ENCODE data around the gene GSTA2. TPM values are rescaled to one million over a fixed set of nuclear protein-coding genes. Genes with fewer than 3 reads are reported as not detected.
A peak's percentile ranks its signal among the peaks of the same experiment; 100 is the strongest.

The GSTA2 gene
- total and polyA plus RNA-seq, 2 of the 13 experiments (the other 11 are each of a cell fraction or from before 2014, with no cell fraction given), result 0.75 to 13.7 TPM

DNA sequence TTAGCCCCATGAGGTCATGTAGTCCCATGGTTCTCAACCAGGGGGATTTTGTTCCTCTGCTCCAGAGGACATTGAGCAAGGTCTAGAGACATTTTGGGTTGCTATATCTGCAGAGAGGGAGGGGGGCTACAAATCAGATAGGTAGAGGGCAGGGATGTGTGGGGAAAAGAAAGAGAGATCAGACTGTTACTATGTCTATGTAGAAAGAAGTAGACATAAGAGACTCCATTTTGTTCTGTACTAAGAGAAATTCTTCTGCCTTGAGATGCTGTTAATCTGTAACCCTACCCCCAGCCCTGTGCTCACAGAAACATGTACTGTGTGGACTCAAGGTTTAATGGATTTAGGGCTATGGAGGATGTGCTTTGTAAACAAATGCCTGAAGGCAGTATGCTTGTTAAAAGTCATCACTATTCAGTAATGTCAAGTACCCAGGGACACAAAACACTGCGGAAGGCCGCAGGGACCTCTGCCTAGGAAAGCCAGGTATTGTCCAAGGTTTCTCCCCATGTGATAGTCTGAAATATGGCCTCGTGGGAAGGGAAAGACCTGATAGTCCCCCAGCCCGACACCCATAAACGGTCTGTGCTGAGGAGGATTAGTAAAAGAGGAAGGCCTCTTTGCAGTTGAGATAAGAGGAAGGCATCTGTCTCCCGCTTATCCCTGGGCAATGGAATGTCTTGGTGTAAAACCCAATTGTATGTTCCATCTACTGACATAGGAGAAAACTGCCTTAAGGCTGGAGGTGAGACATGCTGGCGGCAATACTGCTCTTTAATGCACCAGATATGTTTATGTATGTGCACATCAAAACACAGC is 1.4 kb downstream of the GSTA2 start (continued):
- TF ChIP-seq, protein P1, sequence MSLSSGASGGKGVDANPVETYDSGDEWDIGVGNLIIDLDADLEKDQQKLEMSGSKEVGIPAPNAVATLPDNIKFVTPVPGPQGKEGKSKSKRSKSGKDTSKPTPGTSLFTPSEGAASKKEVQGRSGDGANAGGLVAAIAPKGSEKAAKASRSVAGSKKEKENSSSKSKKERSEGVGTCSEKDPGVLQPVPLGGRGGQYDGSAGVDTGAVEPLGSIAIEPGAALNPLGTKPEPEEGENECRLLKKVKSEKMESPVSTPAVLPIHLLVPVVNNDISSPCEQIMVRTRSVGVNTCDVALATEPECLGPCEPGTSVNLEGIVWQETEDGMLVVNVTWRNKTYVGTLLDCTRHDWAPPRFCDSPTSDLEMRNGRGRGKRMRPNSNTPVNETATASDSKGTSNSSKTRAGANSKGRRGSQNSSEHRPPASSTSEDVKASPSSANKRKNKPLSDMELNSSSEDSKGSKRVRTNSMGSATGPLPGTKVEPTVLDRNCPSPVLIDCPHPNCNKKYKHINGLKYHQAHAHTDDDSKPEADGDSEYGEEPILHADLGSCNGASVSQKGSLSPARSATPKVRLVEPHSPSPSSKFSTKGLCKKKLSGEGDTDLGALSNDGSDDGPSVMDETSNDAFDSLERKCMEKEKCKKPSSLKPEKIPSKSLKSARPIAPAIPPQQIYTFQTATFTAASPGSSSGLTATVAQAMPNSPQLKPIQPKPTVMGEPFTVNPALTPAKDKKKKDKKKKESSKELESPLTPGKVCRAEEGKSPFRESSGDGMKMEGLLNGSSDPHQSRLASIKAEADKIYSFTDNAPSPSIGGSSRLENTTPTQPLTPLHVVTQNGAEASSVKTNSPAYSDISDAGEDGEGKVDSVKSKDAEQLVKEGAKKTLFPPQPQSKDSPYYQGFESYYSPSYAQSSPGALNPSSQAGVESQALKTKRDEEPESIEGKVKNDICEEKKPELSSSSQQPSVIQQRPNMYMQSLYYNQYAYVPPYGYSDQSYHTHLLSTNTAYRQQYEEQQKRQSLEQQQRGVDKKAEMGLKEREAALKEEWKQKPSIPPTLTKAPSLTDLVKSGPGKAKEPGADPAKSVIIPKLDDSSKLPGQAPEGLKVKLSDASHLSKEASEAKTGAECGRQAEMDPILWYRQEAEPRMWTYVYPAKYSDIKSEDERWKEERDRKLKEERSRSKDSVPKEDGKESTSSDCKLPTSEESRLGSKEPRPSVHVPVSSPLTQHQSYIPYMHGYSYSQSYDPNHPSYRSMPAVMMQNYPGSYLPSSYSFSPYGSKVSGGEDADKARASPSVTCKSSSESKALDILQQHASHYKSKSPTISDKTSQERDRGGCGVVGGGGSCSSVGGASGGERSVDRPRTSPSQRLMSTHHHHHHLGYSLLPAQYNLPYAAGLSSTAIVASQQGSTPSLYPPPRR (CRISPR knock-in tag; IDR thresholded peaks at IDR 0.05; ENCODE audit: borderline replicate concordance), result peak; percentile 80; the same call in 1 of the 2 replicates
- TF ChIP-seq KAT7 (CRISPR knock-in tag; IDR thresholded peaks at IDR 0.05; ENCODE audit: borderline replicate concordance) (peak; percentile 73; the same call in 1 of the 2 replicates), ELF3 (CRISPR knock-in tag; IDR thresholded peaks at IDR 0.05) (peak; percentile 26; the same call in 1 of the 2 replicates), ISL2 (CRISPR knock-in tag; IDR thresholded peaks at IDR 0.05) (peak; percentile 56; the same call in 1 of the 2 replicates), SALL1 (CRISPR knock-in tag; IDR thresholded peaks at IDR 0.05) (peak; percentile 75), PHF21A (CRISPR knock-in tag; IDR thresholded peaks at IDR 0.05) (0 out of 2 replicates have a peak, but pooled peaks have one; percentile 35), SOX13 (IDR thresholded peaks at IDR 0.05) (peak; percentile 16; the same call in 1 of the 2 replicates), SOX13 (CRISPR knock-in tag; conservative IDR thresholded peaks at IDR 0.05 in 1 of 2, IDR thresholded peaks at IDR 0.05 in 1 of 2) (peak; percentile 70; a peak in 3 of 4 replicates), ETV5 (CRISPR knock-in tag; IDR thresholded peaks at IDR 0.05; ENCODE audit: borderline replicate concordance) (peak; percentile 37; the same call in 1 of the 2 replicates), IRF2 (CRISPR knock-in tag; IDR thresholded peaks at IDR 0.05) (peak; percentile 34; the same call in 1 of the 2 replicates), MIXL1 (CRISPR knock-in tag; IDR thresholded peaks at IDR 0.05) (peak; percentile 88), HHEX (CRISPR knock-in tag; IDR thresholded peaks at IDR 0.05) (peak; percentile 10; the same call in 1 of the 2 replicates), KAT8 (CRISPR knock-in tag; IDR thresholded peaks at IDR 0.05) (peak; percentile 62; the same call in 1 of the 2 replicates), ZMYM3 (CRISPR knock-in tag; IDR thresholded peaks at IDR 0.05) (peak; percentile 53; the same call in 1 of the 2 replicates), ATF1 (CRISPR knock-in tag; IDR thresholded peaks at IDR 0.05) (peak; percentile 23; the same call in 1 of the 2 replicates)
- TF ChIP-seq, protein P2, sequence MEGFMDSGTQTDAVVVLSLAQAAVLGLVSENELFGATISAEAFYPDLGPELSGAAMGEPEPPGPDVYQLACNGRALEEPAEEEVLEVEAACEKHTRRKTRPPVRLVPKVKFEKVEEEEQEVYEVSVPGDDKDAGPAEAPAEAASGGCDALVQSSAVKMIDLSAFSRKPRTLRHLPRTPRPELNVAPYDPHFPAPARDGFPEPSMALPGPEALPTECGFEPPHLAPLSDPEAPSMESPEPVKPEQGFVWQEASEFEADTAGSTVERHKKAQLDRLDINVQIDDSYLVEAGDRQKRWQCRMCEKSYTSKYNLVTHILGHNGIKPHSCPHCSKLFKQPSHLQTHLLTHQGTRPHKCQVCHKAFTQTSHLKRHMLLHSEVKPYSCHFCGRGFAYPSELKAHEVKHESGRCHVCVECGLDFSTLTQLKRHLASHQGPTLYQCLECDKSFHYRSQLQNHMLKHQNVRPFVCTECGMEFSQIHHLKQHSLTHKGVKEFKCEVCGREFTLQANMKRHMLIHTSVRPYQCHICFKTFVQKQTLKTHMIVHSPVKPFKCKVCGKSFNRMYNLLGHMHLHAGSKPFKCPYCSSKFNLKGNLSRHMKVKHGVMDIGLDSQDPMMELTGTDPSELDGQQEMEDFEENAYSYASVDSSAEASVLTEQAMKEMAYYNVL (CRISPR knock-in tag; IDR thresholded peaks at IDR 0.05; ENCODE audit: borderline replicate concordance), result peak; percentile 51; the same call in 1 of the 2 replicates
- TF ChIP-seq, protein P3, sequence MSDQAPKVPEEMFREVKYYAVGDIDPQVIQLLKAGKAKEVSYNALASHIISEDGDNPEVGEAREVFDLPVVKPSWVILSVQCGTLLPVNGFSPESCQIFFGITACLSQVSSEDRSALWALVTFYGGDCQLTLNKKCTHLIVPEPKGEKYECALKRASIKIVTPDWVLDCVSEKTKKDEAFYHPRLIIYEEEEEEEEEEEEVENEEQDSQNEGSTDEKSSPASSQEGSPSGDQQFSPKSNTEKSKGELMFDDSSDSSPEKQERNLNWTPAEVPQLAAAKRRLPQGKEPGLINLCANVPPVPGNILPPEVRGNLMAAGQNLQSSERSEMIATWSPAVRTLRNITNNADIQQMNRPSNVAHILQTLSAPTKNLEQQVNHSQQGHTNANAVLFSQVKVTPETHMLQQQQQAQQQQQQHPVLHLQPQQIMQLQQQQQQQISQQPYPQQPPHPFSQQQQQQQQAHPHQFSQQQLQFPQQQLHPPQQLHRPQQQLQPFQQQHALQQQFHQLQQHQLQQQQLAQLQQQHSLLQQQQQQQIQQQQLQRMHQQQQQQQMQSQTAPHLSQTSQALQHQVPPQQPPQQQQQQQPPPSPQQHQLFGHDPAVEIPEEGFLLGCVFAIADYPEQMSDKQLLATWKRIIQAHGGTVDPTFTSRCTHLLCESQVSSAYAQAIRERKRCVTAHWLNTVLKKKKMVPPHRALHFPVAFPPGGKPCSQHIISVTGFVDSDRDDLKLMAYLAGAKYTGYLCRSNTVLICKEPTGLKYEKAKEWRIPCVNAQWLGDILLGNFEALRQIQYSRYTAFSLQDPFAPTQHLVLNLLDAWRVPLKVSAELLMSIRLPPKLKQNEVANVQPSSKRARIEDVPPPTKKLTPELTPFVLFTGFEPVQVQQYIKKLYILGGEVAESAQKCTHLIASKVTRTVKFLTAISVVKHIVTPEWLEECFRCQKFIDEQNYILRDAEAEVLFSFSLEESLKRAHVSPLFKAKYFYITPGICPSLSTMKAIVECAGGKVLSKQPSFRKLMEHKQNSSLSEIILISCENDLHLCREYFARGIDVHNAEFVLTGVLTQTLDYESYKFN (CRISPR knock-in tag; conservative IDR thresholded peaks at IDR 0.05), result peak; percentile 88
